T-cell (primary cell): ENCODE measurements around the gene GRHL1. TPM values are rescaled to one million over a fixed set of nuclear protein-coding genes. Genes with fewer than 3 reads are reported as not detected.

ENCODE experiments used
- ATAC-seq, 4 experiments: fragments of 200-7000 bp in 3 of 4; fragments of 150-1000 bp in 1 of 4; cut with Tn5 transposase; replicated peaks in 1 of 4; 1 replicate in 3 of 4; 2 replicates in 1 of 4; pipeline ENCODE4 v1.10.0; 2021; ENCODE audit warnings: moderate library complexity in 3 of 4, mild to moderate bottlenecking in 2 of 4, moderate number of reproducible peaks in 1 of 4
- CTCF ChIA-PET, 2 donors: fragments of 300-600 bp; sonication (Branson Sonifier 250); formaldehyde crosslinking; loops; one replicate each; lab custom pipeline; 2022; ENCODE audit warnings: antibody characterized with exemption in 2 of 2; lab: Charles Lee
- POLR2A ChIA-PET, 2 donors: fragments of 300-600 bp; sonication (Branson Sonifier 250); formaldehyde crosslinking; loops; one replicate each; lab custom pipeline; 2022; ENCODE audit warnings: antibody characterized with exemption in 2 of 2; lab: Charles Lee
- DNase-seq, 35 experiments: peaks; one replicate each; pipeline versions ENCODE4 v3.0.0 to v3.0.0-alpha.2; 2013 to 2023
- H3K27ac ChIP-seq: one replicate; pipeline ENCODE4 v1.5.1; 2013; ENCODE audit warnings: low read length
- H3K27me3 ChIP-seq, 2 experiments: replicated peaks in 1 of 2; 1 replicate in 1 of 2; 2 replicates in 1 of 2; pipeline versions ENCODE4 v1.6.1 to v1.7.0; 2013; ENCODE audit warnings: low read length in 1 of 2, mixed read lengths in 1 of 2; ENCODE audit not compliant: control insufficient read depth in 2 of 2, insufficient read depth in 2 of 2; ENCODE audit errors: extremely low read depth in 1 of 2
- H3K36me3 ChIP-seq, 2 donors: 1 replicate in 1 of 2; 2 replicates in 1 of 2; pipeline versions ENCODE4 v1.6.1 to v1.7.0; 2013; ENCODE audit warnings: low read length in 1 of 2; ENCODE audit not compliant: control insufficient read depth in 2 of 2, insufficient read depth in 1 of 2; ENCODE audit errors: extremely low read depth in 1 of 2
- H3K4me1 ChIP-seq, 2 experiments: 1 replicate in 1 of 2; 2 replicates in 1 of 2; pipeline versions ENCODE4 v1.6.1 to v1.7.0; 2013; ENCODE audit warnings: low read length in 2 of 2, mixed read lengths in 1 of 2; ENCODE audit not compliant: insufficient read depth in 2 of 2, control insufficient read depth in 1 of 2; ENCODE audit errors: extremely low read depth in 1 of 2
- H3K4me3 ChIP-seq, 2 donors: 1 replicate in 1 of 2; 2 replicates in 1 of 2; pipeline versions ENCODE4 v1.5.1 to v1.7.0; 2013; ENCODE audit warnings: mild to moderate bottlenecking in 2 of 2, low read length in 1 of 2, moderate library complexity in 1 of 2; ENCODE audit not compliant: control insufficient read depth in 1 of 2; ENCODE audit errors: extremely low read depth in 1 of 2
- H3K9me3 ChIP-seq: 2 replicates; pipeline ENCODE4 v1.7.0; 2013
- H3K27ac Mint-ChIP-seq, 2 donors: one replicate each; pipeline ENCODE4 v1.8.0; 2020 to 2021; ENCODE audit warnings: mild to moderate bottlenecking in 2 of 2, mixed read lengths in 2 of 2
- H3K27me3 Mint-ChIP-seq, 2 donors: one replicate each; pipeline ENCODE4 v1.8.0; 2021 to 2022; ENCODE audit warnings: mixed read lengths in 2 of 2
- H3K36me3 Mint-ChIP-seq: one replicate; pipeline ENCODE4 v1.8.0; 2021; ENCODE audit warnings: mixed read lengths
- H3K4me1 Mint-ChIP-seq, 3 donors: one replicate each; pipeline ENCODE4 v1.8.0; 2020 to 2022; ENCODE audit warnings: mixed read lengths in 3 of 3, mild to moderate bottlenecking in 1 of 3
- H3K4me3 Mint-ChIP-seq, 3 donors: one replicate each; pipeline ENCODE4 v1.8.0; 2020 to 2022; ENCODE audit warnings: mild to moderate bottlenecking in 3 of 3, mixed read lengths in 3 of 3, moderate library complexity in 3 of 3
- H3K9me3 Mint-ChIP-seq, 3 donors: one replicate each; pipeline ENCODE4 v1.8.0; 2020 to 2022; ENCODE audit warnings: mixed read lengths in 3 of 3
- WGBS: methylation state at CpG from one replicate; pipeline ENCODE4 v1.1.5; 2013; ENCODE audit warnings: missing lambda C conversion rate; ENCODE audit not compliant: insufficient coverage; 5-methylcytosine and 5-hydroxymethylcytosine counted together
- total RNA-seq, 35 experiments: library from RNA in 6 of 35; stranded (reverse) in 6 of 35; fragments of 120-200 nt in 1 of 35; gene quantifications; one replicate each; pipeline versions ENCODE4 v1.2.1 to v1.2.4 and lab custom pipeline; 2013 to 2026

GRHL1 gene
- total RNA-seq, 5 donors from 2014 or later (not counting 1 experiment from before 2014, with no cell fraction given), result 0.07 to 0.61 (median 0.43) TPM

- H3K36me3 Mint-ChIP-seq, result peaks cover 4% of the 10 kb centered on the region
- H3K9me3 ChIP-seq, result no peaks in the 10 kb centered on the region
- peaks cover 0 to 3% (median 0%) of the 10 kb centered on the region in 3 donors for H3K4me1 Mint-ChIP-seq
- 100% methylated on average over 2 of the region's 6 CpGs for WGBS
- no peak overlapping the region for H3K4me3 Mint-ChIP-seq
- no peaks in the 10 kb centered on the region for H3K36me3 ChIP-seq
- CTCF ChIA-PET, result interaction anchor here in 1 of 2 donors (1.6 kb wide), 1 partner anchor 11 kb away, joined by 4 read pairs; no protein-coding TSS in a partner anchor
- no peak overlapping the region for H3K27ac ChIP-seq
- H3K27me3 Mint-ChIP-seq, result peaks cover 4 to 12% of the 10 kb centered on the region in 2 donors
- ATAC-seq (no peak), DNase-seq (no peak)
- no peak overlapping the region for H3K4me3 ChIP-seq
- POLR2A ChIA-PET, result no interaction called here
- no peaks in the 10 kb centered on the region for H3K4me1 ChIP-seq
- no peak overlapping the region for H3K27ac Mint-ChIP-seq
- H3K9me3 Mint-ChIP-seq, result no peaks in the 10 kb centered on the region
- peaks cover 0 to 16% of the 10 kb centered on the region in 2 experiments for H3K27me3 ChIP-seq
These were observed 22.2 kb downstream of the GRHL1 start for GRCh38 chr2:9973690-9974089.

GRCh38 chr2:9974343-9974742, 22.9 kb downstream of the GRHL1 start:
- WGBS, result no CpG with 5 or more reads among the region's 4 CpGs
- POLR2A ChIA-PET, result no interaction called here

GRCh38 chr2:9975328-9975727, 23.8 kb downstream of the GRHL1 start:
- Histone ChIP-seq H3K27ac (no peak overlapping the region), H3K9me3 (no peaks in the 10 kb centered on the region), H3K36me3 (no peaks in the 10 kb centered on the region), H3K4me1 (no peaks in the 10 kb centered on the region), H3K4me3 (no peak overlapping the region), H3K27me3 (peaks cover 0 to 20% of the 10 kb centered on the region in 2 experiments)
- no CpG with 5 or more reads among the region's 10 CpGs for WGBS
- Mint-ChIP-seq H3K27ac (no peak overlapping the region), H3K4me3 (no peak overlapping the region), H3K4me1 (peaks cover 5 to 8% (median 6%) of the 10 kb centered on the region in 3 donors), H3K27me3 (peaks cover 4 to 13% of the 10 kb centered on the region in 2 donors), H3K36me3 (peaks cover 4% of the 10 kb centered on the region), H3K9me3 (no peaks in the 10 kb centered on the region)
- ChIA-PET CTCF (interaction anchor here in 1 of 2 donors (0.7 to 1.6 kb wide), 2 partner anchors 9 to 465 kb away, joined by 3 to 4 read pairs; no protein-coding TSS in a partner anchor), POLR2A (no interaction called here)
- no peak for ATAC-seq
- DNase-seq, result no peak

More at GRCh38 chr2:9974343-9974742, 22.9 kb downstream of the GRHL1 start:
- Mint-ChIP-seq H3K4me1 (peaks cover 0 to 3% (median 0%) of the 10 kb centered on the region in 3 donors), H3K27ac (no peak overlapping the region), H3K27me3 (peaks cover 4 to 12% of the 10 kb centered on the region in 2 donors), H3K9me3 (no peaks in the 10 kb centered on the region), H3K36me3 (peaks cover 4% of the 10 kb centered on the region), H3K4me3 (no peak overlapping the region)
- no peak overlapping the region for H3K27ac ChIP-seq
- no peak for ATAC-seq
- no peak for DNase-seq
- CTCF ChIA-PET, result interaction anchor here in 1 of 2 donors (1.6 kb wide), 1 partner anchor 10 kb away, joined by 4 read pairs; no protein-coding TSS in a partner anchor
- no peaks in the 10 kb centered on the region for H3K4me1 ChIP-seq
- H3K36me3 ChIP-seq, result no peaks in the 10 kb centered on the region
- peaks cover 0 to 19% of the 10 kb centered on the region in 2 experiments for H3K27me3 ChIP-seq
- H3K9me3 ChIP-seq, result no peaks in the 10 kb centered on the region
- no peak overlapping the region for H3K4me3 ChIP-seq

GRCh38 chr2:9975805-9976447, 24.4 kb downstream of the GRHL1 start:
- ChIA-PET POLR2A (no interaction called here), CTCF (interaction anchor here in 1 of 2 donors (0.5 to 0.7 kb wide), 2 partner anchors 72 to 465 kb away, joined by 3 read pairs; no protein-coding TSS in a partner anchor)
- Mint-ChIP-seq H3K4me3 (no peak overlapping the region), H3K4me1 (peaks cover 10 to 12% (median 10%) of the 10 kb centered on the region in 3 donors), H3K9me3 (no peaks in the 10 kb centered on the region), H3K27ac (no peak overlapping the region), H3K27me3 (peaks cover 4 to 13% of the 10 kb centered on the region in 2 donors), H3K36me3 (peaks cover 4% of the 10 kb centered on the region)
- no peaks in the 10 kb centered on the region for H3K4me1 ChIP-seq
- H3K9me3 ChIP-seq, result no peaks in the 10 kb centered on the region
- no peak for ATAC-seq
- H3K36me3 ChIP-seq, result no peaks in the 10 kb centered on the region
- DNase-seq, result no peak
- H3K27me3 ChIP-seq, result peaks cover 0 to 22% of the 10 kb centered on the region in 2 experiments
- no peak overlapping the region for H3K27ac ChIP-seq
- WGBS, result 53% methylated on average over 9 of the region's 9 CpGs
- no peak overlapping the region for H3K4me3 ChIP-seq

- H3K9me3 ChIP-seq, result no peaks in the 10 kb centered on the region
- peaks cover 0 to 30% of the 10 kb centered on the region in 2 experiments for H3K27me3 ChIP-seq
- no peak overlapping the region for H3K27ac ChIP-seq
- Mint-ChIP-seq H3K27ac (peak overlapping the region in 1 of 2 donors; percentile 87), H3K4me3 (peak overlapping the region in 2 of 3 donors; percentile 53 to 60), H3K27me3 (peaks cover 4 to 13% of the 10 kb centered on the region in 2 donors), H3K4me1 (peaks cover 13 to 18% (median 16%) of the 10 kb centered on the region in 3 donors), H3K36me3 (no peaks in the 10 kb centered on the region), H3K9me3 (no peaks in the 10 kb centered on the region)
- DNase-seq, result peak in 7 of 35 experiments; percentile 1 to 21 (median 9)
- ChIA-PET CTCF (interaction anchor here in 1 of 2 donors (0.7 to 1.1 kb wide), 3 partner anchors 67 to 329 kb away, joined by 3 to 4 read pairs (median 4); no protein-coding TSS in a partner anchor), POLR2A (no interaction called here)
- WGBS, result no CpG with 5 or more reads among the region's 6 CpGs
- H3K4me3 ChIP-seq, result no peak overlapping the region
- H3K36me3 ChIP-seq, result no peaks in the 10 kb centered on the region
- peaks cover 0 to 3% of the 10 kb centered on the region in 2 experiments for H3K4me1 ChIP-seq
- peak in 1 of 4 experiments; percentile 65 for ATAC-seq
These were observed 28.5 kb downstream of the GRHL1 start for GRCh38 chr2:9979977-9980376.

GRCh38 chr2:9980520-9980919, 29.0 kb downstream of the GRHL1 start:
- Mint-ChIP-seq H3K27me3 (peaks cover 4 to 13% of the 10 kb centered on the region in 2 donors), H3K36me3 (no peaks in the 10 kb centered on the region), H3K27ac (no peak overlapping the region), H3K9me3 (no peaks in the 10 kb centered on the region), H3K4me3 (no peak overlapping the region), H3K4me1 (peaks cover 13 to 18% (median 16%) of the 10 kb centered on the region in 3 donors)
- ChIA-PET POLR2A (no interaction called here), CTCF (no interaction called here)
- H3K27me3 ChIP-seq, result peaks cover 0 to 30% of the 10 kb centered on the region in 2 experiments
- no peak for DNase-seq
- no peak overlapping the region for H3K27ac ChIP-seq
- H3K9me3 ChIP-seq, result no peaks in the 10 kb centered on the region
- H3K36me3 ChIP-seq, result no peaks in the 10 kb centered on the region
- no CpG with 5 or more reads among the region's 2 CpGs for WGBS
- H3K4me3 ChIP-seq, result no peak overlapping the region
- peaks cover 0 to 3% of the 10 kb centered on the region in 2 experiments for H3K4me1 ChIP-seq
- no peak for ATAC-seq
